Liver (tissue), 9 donors: ENCODE results near the gene MPV17L. TPM values are rescaled to one million over a fixed set of nuclear protein-coding genes. Genes with fewer than 3 reads are reported as not detected.
"Not testable (repeated sequence)": the region's sequence is repeated elsewhere in the genome, so short reads cannot be mapped to it uniquely, and the experiment has no call there.

Experiments used
- DNase-seq: peaks from one replicate; pipeline ENCODE4 v3.0.0-alpha.2; 2017; ENCODE audit warnings: low spot score
- H3K27ac ChIP-seq, 2 donors: one replicate each; pipeline ENCODE4 v1.7.0; 2013; ENCODE audit warnings: inconsistent platforms in 2 of 2, low read length in 2 of 2, control low read depth in 1 of 2, low read depth in 1 of 2, mild to moderate bottlenecking in 1 of 2
- H3K27me3 ChIP-seq, 4 donors: one replicate each; pipeline versions ENCODE4 v1.6.1 to v1.7.0; 2013; ENCODE audit warnings: low read length in 3 of 4, inconsistent platforms in 1 of 4, mild to moderate bottlenecking in 1 of 4, moderate library complexity in 1 of 4; ENCODE audit not compliant: control insufficient read depth in 4 of 4, insufficient read depth in 4 of 4
- H3K36me3 ChIP-seq, 4 donors: one replicate each; pipeline versions ENCODE4 v1.6.1 to v1.7.0; 2013; ENCODE audit warnings: low read length in 3 of 4, mild to moderate bottlenecking in 3 of 4, low read depth in 1 of 4, moderate library complexity in 1 of 4; ENCODE audit not compliant: control insufficient read depth in 4 of 4, insufficient read depth in 3 of 4
- H3K4me1 ChIP-seq, 4 donors: one replicate each; pipeline versions ENCODE4 v1.6.1 to v1.7.0; 2013; ENCODE audit warnings: low read length in 3 of 4, mild to moderate bottlenecking in 3 of 4, moderate library complexity in 1 of 4; ENCODE audit not compliant: control insufficient read depth in 4 of 4, insufficient read depth in 4 of 4
- H3K4me3 ChIP-seq, 3 donors: one replicate each; pipeline versions ENCODE4 v1.6.1 to v1.7.0; 2013; ENCODE audit warnings: low read length in 3 of 3, control low read depth in 1 of 3, low read depth in 1 of 3, mild to moderate bottlenecking in 1 of 3
- H3K9ac ChIP-seq, 2 donors: one replicate each; pipeline ENCODE4 v1.7.0; 2013; ENCODE audit warnings: low read length in 2 of 2, mild to moderate bottlenecking in 2 of 2, moderate library complexity in 2 of 2, control low read depth in 1 of 2, low read depth in 1 of 2
- H3K9me3 ChIP-seq, 4 donors: one replicate each; pipeline versions ENCODE4 v1.6.1 to v1.7.0; 2013; ENCODE audit warnings: low read length in 3 of 4; ENCODE audit not compliant: control insufficient read depth in 4 of 4
- HNF4A ChIP-seq, 2 donors: conservative IDR thresholded peaks; 2 replicates each; pipeline ENCODE4 v1.6.1; 2016; ENCODE audit warnings: antibody characterized with exemption in 2 of 2, mild to moderate bottlenecking in 2 of 2
- RXRA ChIP-seq, 2 donors: IDR thresholded peaks; 2 replicates each; pipeline ENCODE4 v1.6.1; 2017 to 2018; ENCODE audit warnings: antibody characterized with exemption in 2 of 2, mild to moderate bottlenecking in 1 of 2
- TAF1 ChIP-seq: conservative IDR thresholded peaks from 2 replicates; pipeline ENCODE4 v1.6.1; 2016; ENCODE audit warnings: antibody characterized with exemption, mild to moderate bottlenecking
- WGBS: extraction: QIAGEN DNeasy Blood & Tissue Kit; methylation state at CpG from one replicate; pipeline ENCODE4 v1.1.7; 2013; 5-methylcytosine and 5-hydroxymethylcytosine counted together
- polyA plus RNA-seq, 2 donors: library from polyadenylated mRNA; stranded (reverse) in 1 of 2; unstranded in 1 of 2; fragments of 200-250 nt in 1 of 2; fragments of >200 nt in 1 of 2; fragmentation: Nextera tagmentation in 1 of 2; extraction: Ambion mirVana in 1 of 2; gene quantifications; one replicate each; pipeline versions ENCODE4 v1.2.1 to v1.2.3, GENCODE V29; 2013 to 2015
- total RNA-seq, 2 donors: library from RNA; depleted of rRNA; stranded (reverse); fragments of >200 nt; gene quantifications; one replicate each; pipeline ENCODE4 v1.2.3, GENCODE V29; 2014
- donor health status: healthy.
- donor health status: healthy.
- donor health status: healthy.
- donor health status: healthy.
- donor health status: healthy.

MPV17L gene
- total RNA-seq (10 to 100 TPM; 12.0 to 39.6 TPM), polyA plus RNA-seq (1 to 10 TPM; 4.9 to 5.6 TPM)

DNA sequence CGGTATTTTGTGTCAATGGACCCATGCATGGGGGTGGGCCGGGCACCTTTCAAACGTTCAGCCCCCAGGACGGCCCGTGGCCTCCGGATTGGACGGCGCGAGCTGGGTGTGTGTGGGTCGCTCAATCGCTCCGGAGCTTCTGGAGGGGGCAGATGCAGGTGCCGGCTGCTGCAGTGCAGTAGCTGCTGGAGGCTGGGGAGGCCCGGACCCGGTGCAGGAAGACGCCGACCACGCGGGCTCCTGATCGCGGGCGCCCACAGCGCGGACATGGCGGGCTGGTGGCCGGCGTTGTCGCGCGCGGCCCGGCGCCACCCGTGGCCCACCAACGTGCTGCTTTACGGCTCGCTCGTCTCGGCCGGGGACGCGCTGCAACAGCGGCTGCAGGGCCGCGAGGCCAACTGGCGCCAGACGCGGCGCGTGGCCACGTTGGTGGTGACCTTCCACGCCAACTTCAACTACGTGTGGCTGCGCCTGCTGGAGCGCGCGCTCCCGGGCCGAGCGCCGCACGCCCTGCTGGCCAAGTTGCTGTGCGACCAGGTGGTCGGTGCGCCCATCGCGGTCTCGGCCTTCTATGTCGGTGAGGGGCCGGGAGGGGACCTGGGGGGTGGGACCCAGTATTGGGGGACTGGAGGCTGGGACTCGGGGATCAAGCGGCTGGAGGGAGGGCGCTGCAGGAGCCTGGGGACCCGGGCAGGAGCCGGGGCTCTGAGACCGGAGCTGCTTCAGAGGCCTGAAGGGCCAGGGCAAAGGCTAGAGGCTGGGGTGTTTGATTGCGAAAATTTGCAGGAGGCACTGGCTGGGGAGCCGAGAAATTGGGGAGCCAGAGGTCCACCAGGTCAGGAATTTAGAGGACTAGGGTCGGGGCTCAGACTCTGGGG, at the start of gene MPV17L:
Gene MPV17L, plus strand, starts transcription at position 124 of the 878 bp plus-strand sequence. Its CDS starts 144 bp downstream, at position 268.
- 4% methylated on average over 79 of the region's 79 CpGs for WGBS
- peak; percentile 14 to 22 for TF ChIP-seq RXRA (IDR thresholded peaks at IDR 0.05)
- TF ChIP-seq HNF4A (conservative IDR thresholded peaks at IDR 0.05) = peak in 1 of 2 donors; percentile 33
- TF ChIP-seq TAF1 = peak; percentile 29
- not testable (repeated sequence) for H3K27me3 ChIP-seq, H3K9me3 ChIP-seq, H3K36me3 ChIP-seq
- DNase-seq = peak; percentile 69
- Histone ChIP-seq H3K4me3 (peak within 1 kb of the TSS; percentile 1 to 79 (median 76)), H3K27ac (peak within 1 kb of the TSS; percentile 59 to 77), H3K4me1 (peaks cover 3 to 32% (median 18%) of the 10 kb centered on the region in 4 donors), H3K9ac (peak within 1 kb of the TSS; percentile 28 to 54)

DNA sequence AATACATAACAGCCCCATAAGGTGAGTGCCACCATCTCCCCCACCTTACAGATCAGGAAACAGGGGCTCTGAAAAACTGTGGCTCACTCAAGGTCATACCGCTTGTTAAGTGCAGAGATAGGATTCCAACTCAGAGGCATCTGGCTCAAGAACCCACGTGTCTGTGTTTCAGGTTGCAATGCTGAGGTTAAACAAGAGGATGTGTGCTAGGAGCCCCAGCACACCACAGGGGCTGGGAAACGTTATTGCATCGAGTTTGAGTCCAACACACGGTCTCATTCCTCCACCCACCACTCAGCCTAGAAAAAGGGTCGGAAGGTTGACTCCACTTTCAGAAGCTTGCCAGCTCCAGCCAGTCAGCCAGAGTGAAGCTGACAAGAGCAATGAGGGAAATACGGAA, 46.8 kb upstream of the MPV17L start:
- not testable (repeated sequence) for H3K4me1 ChIP-seq, H3K27ac ChIP-seq, H3K36me3 ChIP-seq, H3K27me3 ChIP-seq, DNase-seq, H3K9ac ChIP-seq, H3K9me3 ChIP-seq, H3K4me3 ChIP-seq
- no CpG with 5 or more reads among the region's 7 CpGs for WGBS

DNA sequence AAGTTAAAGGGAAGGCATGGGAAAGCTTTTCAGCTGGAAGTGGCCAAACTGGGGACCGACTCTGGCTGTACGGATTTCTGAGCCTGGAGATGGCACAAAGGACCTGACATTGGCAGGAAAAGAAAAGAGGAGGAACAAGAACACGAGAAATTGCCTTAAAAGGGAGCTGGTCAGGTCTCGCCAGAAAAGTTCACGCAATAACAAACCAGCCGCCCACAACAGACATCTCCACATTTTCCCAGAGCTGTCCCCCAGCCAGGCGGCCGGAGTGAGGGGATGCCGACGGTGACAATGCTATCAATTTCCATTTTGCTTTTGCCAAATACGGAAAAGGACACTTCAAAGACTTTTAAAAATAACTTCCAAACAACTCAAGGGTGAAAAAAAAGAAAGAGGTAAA, 44.3 kb upstream of the MPV17L start:
- not testable (repeated sequence) for DNase-seq, H3K4me3 ChIP-seq, H3K4me1 ChIP-seq, H3K9me3 ChIP-seq, H3K27me3 ChIP-seq, H3K9ac ChIP-seq, H3K36me3 ChIP-seq, H3K27ac ChIP-seq
- WGBS = no CpG with 5 or more reads among the region's 11 CpGs

DNA sequence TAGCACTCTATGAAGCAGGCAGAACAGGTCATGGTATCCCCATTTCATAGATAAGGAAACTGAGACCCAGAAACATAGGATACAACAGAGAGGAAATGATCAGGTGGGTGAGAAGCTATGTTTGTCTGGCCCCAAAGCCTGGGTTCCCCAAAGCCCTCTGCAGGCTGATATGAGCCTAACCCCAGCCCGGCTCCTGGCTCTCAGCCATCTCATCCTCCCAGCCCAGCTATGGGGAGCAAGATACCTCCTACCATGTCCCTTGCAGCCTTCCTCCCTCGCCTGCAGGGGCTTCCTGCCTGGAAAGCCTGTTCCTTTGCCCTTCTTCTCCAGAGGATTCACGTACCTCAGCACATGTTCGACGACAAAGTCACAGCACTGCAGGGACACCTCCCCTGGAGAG, 43.8 kb upstream of the MPV17L start:
- not testable (repeated sequence) for H3K36me3 ChIP-seq, H3K9me3 ChIP-seq, H3K27ac ChIP-seq, H3K9ac ChIP-seq, H3K27me3 ChIP-seq, H3K4me1 ChIP-seq, DNase-seq, H3K4me3 ChIP-seq
- no CpG with 5 or more reads among the region's 5 CpGs for WGBS

DNA sequence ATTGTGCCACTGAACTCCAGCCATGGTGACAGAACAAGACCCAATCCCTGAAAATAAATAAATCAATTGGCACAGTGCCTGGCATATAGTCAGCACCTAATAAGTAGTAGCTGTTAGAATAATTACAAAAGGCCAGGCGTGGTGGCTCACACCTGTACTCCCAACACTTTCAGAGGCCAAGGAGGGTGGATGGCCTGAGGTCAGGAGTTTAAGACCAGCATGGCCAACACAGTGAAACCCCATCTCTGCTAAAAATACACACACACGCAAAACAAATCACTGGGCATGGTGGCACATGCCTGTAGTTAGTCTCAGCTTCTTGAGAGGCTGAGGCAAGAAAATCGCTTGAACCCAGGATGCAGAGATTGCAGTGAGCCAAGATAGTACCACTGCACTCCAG, 42.7 kb upstream of the MPV17L start:
- not testable (repeated sequence) for H3K27ac ChIP-seq, DNase-seq, H3K4me3 ChIP-seq, H3K9me3 ChIP-seq, H3K27me3 ChIP-seq, H3K4me1 ChIP-seq, H3K36me3 ChIP-seq, H3K9ac ChIP-seq
- WGBS = 85% methylated on average over 1 of the region's 3 CpGs

DNA sequence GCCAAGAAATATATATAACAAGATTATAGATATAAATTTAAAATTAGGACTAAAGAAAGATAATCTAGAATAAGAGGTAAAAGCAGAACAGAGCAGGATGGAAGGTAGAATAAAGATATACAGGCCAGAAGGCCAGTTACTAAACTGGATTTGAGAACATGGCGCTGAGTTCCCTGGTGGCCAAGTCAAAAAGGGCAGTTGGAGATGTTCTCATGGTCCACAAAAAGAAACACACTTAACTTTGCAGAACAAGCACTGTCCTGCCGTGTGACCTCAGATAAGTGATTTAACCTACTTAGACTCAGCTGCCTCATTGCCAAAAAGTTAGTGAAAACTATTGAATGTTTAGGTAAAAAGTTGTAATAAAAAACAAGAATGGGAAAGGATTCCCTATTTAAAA, 40.7 kb upstream of the MPV17L start:
- H3K4me3 ChIP-seq, H3K4me1 ChIP-seq, H3K27ac ChIP-seq, H3K36me3 ChIP-seq, H3K27me3 ChIP-seq, DNase-seq, H3K9ac ChIP-seq, H3K9me3 ChIP-seq: not testable (repeated sequence)
- no CpG with 5 or more reads among the region's 2 CpGs for WGBS

DNA sequence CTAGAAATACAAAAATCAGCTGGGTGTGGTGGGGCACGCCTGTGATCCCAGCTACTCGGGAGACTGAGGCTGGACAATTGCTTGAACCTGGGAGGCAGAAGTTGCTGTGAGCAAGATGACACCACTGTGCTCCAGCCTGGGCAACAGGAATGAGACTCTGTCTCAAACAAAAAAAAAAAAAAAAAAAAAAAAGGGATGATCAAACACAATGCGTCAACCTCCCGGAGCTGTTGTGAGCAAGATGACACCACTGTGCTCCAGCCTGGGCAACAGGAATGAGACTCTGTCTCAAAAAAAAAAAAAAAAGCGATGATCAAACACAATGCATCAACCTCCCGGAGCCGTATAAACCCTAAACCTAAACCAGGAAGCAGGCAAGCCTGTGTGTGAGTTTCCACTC, 38.1 kb upstream of the MPV17L start:
- H3K4me1 ChIP-seq, H3K4me3 ChIP-seq, H3K27me3 ChIP-seq, H3K27ac ChIP-seq, H3K36me3 ChIP-seq, H3K9me3 ChIP-seq, H3K9ac ChIP-seq, DNase-seq: not testable (repeated sequence)
- 90% methylated on average over 3 of the region's 7 CpGs for WGBS

DNA sequence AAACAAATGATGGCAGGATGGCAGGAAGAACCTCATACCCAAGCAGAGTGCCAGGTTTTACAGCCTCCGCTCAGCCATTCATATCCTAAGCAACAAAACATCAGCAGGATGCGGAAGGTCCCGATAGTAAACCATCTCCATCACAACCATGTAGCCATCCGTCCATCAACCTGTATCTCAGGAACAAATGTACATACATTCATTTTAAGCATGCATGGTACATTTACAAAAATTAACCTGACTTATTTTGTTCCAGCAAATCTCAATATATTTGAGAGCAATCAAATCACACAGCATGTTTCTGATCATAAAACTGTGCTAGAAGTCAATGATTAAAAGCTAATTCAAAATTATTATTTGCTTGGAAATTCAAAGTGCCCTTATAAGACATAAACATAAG, 17.4 kb upstream of the MPV17L start, which contains the start of gene NPIPA5:
Gene NPIPA5, minus strand, starts transcription at position 101 of the 400 bp plus-strand sequence. Its CDS starts 0 bp downstream, at position 101.
- not testable (repeated sequence) for H3K4me1 ChIP-seq, H3K4me3 ChIP-seq, H3K27me3 ChIP-seq, H3K27ac ChIP-seq, H3K9ac ChIP-seq, H3K36me3 ChIP-seq, H3K9me3 ChIP-seq, DNase-seq
- no CpG with 5 or more reads among the region's 4 CpGs for WGBS
